Activated CD8-positive, alpha-beta T cell treated with anti-CD3 and anti-CD28 coated beads for 36 hours (primary cell): ENCODE measurements around the gene PLLP. TPM values are rescaled to one million over a fixed set of nuclear protein-coding genes. Genes with fewer than 3 reads are reported as not detected.

Experiments used
- ATAC-seq: fragments of 200-7000 bp; cut with Tn5 transposase; one replicate; pipeline ENCODE4 v1.10.0; 2021; ENCODE audit warnings: mild to moderate bottlenecking, moderate library complexity
- CTCF ChIA-PET: fragments of 350-600 bp; sonication (Branson Sonifier 250); formaldehyde crosslinking; loops from one replicate; lab custom pipeline; 2021; ENCODE audit warnings: antibody characterized with exemption; lab: Charles Lee
- POLR2A ChIA-PET: fragments of 350-600 bp; sonication (Branson Sonifier 250); formaldehyde crosslinking; loops from one replicate; lab custom pipeline; 2021; ENCODE audit warnings: antibody characterized with exemption; lab: Charles Lee
- DNase-seq: peaks from one replicate; pipeline ENCODE4 v3.0.0-alpha.2; 2020
- H3K27ac Mint-ChIP-seq: one replicate; pipeline ENCODE4 v1.8.0; 2021; ENCODE audit warnings: mild to moderate bottlenecking, mixed read lengths
- H3K27me3 Mint-ChIP-seq: one replicate; pipeline ENCODE4 v1.8.0; 2021; ENCODE audit warnings: mixed read lengths
- H3K36me3 Mint-ChIP-seq: one replicate; pipeline ENCODE4 v1.8.0; 2021; ENCODE audit warnings: low read depth, mixed read lengths
- H3K4me1 Mint-ChIP-seq: one replicate; pipeline ENCODE4 v1.8.0; 2021; ENCODE audit warnings: low read depth, mixed read lengths
- H3K4me3 Mint-ChIP-seq: one replicate; pipeline ENCODE4 v1.8.0; 2021; ENCODE audit warnings: mild to moderate bottlenecking, moderate library complexity, mixed read lengths
- H3K9me3 Mint-ChIP-seq: one replicate; pipeline ENCODE4 v1.8.0; 2021; ENCODE audit warnings: mixed read lengths
- intact Hi-C: fragments of 100-400 bp; cut with micrococcal nuclease; formaldehyde crosslinking; loops from one replicate; pipeline ENCODE4 v1.10.0; 2022
- total RNA-seq, 2 experiments: library from RNA; stranded (reverse); gene quantifications; one replicate each; pipeline ENCODE4 v1.2.3, GENCODE V29; 2021
- TF ChIP-seq, protein P1 (sequence below): fragments of 200-600 bp; IDR thresholded peaks from one replicate; pipeline ENCODE4 v1.8.0; 2022; ENCODE audit warnings: antibody characterized with exemption, mild to moderate bottlenecking

Gene PLLP
- total RNA-seq, 2 experiments from 2014 or later: 0.51 to 0.65 TPM

DNA sequence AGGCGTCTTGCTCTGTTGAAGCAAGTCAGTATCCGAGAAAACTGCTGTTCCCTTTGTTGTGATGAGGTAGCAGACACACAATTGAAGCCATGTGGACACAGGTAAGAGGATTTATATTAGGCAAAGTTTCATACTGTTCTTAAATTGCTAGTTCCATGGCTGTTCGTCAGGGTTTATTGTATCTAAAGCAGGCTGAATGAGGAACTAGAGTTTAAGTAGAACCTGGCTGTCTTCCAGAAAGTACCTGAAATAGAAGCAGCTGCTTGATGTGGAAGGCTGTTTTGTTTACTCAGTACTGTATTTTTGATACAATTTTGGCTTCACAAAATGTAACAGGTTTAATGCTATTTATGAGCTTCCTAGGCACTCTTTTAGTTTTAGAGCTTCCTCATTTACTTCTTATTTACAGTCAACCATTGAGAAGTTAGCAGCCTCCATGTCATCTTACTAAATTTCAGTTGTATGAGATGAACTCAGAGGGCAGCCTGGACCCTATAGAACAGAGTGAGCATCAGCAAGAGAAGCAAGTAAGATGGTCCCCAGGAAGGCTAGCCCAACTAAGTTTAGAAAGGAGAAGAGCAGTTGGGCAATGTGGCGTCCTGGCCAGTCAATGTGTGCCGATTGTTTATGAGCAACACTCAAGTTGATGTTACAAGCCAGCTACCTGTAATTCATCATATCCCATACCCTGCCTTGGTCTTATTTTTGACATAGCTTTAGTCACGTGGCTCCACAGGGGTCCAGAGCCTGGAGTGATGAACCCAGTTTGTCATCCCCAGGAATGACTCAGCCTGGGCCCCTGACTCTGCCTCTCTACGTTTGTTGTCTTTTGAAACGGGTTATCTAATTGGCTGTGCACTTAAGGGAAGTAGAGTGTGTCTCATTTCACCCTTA lies 49.1 kb downstream of the PLLP start:
- Mint-ChIP-seq H3K27me3 (no peaks in the 10 kb centered on the region), H3K9me3 (no peaks in the 10 kb centered on the region), H3K27ac (peak overlapping the region; percentile 1), H3K36me3 (peaks cover 45% of the 10 kb centered on the region), H3K4me1 (peaks cover 12% of the 10 kb centered on the region), H3K4me3 (no peak overlapping the region)
- CTCF ChIA-PET: interaction anchor here (0.9 to 1.8 kb wide), 5 partner anchors 11 to 152 kb away, joined by 3 to 5 read pairs (median 3); no protein-coding TSS in a partner anchor
- DNase-seq (peak; percentile 49), ATAC-seq (peak; percentile 90)
- POLR2A ChIA-PET: no interaction called here
- intact Hi-C loops: no loop called here
- TF ChIP-seq, protein P1, sequence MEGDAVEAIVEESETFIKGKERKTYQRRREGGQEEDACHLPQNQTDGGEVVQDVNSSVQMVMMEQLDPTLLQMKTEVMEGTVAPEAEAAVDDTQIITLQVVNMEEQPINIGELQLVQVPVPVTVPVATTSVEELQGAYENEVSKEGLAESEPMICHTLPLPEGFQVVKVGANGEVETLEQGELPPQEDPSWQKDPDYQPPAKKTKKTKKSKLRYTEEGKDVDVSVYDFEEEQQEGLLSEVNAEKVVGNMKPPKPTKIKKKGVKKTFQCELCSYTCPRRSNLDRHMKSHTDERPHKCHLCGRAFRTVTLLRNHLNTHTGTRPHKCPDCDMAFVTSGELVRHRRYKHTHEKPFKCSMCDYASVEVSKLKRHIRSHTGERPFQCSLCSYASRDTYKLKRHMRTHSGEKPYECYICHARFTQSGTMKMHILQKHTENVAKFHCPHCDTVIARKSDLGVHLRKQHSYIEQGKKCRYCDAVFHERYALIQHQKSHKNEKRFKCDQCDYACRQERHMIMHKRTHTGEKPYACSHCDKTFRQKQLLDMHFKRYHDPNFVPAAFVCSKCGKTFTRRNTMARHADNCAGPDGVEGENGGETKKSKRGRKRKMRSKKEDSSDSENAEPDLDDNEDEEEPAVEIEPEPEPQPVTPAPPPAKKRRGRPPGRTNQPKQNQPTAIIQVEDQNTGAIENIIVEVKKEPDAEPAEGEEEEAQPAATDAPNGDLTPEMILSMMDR: no peak

DNA sequence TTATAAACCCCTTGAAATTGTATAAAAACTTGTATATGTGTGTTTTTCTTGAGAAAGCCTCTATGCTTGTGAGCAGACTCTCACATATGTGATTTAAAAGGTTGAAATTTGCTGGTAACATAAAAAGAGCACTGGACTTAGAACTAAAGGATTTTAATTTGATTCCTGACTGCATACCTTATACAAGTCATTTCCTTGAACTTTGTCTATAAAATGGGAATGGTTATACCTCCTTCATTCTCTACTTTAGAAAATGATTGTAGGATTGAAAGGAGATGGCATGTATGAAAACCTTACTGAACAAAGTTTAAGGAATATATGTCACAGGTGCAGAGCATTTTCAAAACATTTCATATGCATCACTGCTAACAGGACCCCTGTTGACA lies 49.8 kb downstream of the PLLP start:
- POLR2A ChIA-PET: no interaction called here
- no peaks in the 10 kb centered on the region for H3K9me3 Mint-ChIP-seq
- intact Hi-C loops: no loop called here
- H3K4me3 Mint-ChIP-seq: no peak overlapping the region
- ATAC-seq: no peak
- peaks cover 49% of the 10 kb centered on the region for H3K36me3 Mint-ChIP-seq
- no peak overlapping the region for H3K27ac Mint-ChIP-seq
- peaks cover 12% of the 10 kb centered on the region for H3K4me1 Mint-ChIP-seq
- H3K27me3 Mint-ChIP-seq: no peaks in the 10 kb centered on the region
- CTCF ChIA-PET: no interaction called here
- TF ChIP-seq, protein P1: no peak
- DNase-seq: no peak

DNA sequence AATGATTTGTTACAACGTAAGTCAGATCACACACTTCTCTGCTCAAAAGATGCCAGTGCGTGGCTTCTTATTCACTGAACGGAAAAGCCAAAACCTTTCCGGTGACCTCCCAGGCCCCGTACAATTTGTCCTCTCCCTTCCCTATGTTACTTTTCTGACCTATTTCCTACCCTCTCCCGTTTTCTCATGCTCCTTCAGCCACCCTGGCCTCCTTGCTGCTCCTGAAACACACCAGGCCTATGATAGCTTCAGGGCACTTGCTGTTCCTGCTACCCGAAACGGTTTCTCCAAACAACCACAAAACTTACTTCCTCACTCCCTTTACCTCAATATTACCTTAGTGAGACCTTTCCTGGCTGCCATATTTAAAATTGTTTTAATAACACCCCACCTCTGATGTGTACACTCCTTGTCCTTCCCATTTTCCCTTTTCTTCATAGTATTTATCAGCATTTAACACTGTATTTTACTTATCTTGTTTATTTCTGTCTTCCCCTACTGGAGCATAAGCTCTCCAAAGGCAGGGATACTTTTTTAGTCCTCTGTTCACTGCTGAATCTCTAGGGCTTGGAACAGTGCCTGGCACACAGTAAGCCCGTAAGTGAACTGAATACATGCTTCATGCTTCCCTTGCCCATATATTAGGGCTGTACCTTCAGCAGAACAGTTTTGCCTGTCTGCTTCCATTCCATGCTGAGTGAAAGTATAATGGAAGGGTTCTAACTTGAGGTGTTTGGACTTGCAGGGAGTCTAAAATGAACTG lies 50.3 kb downstream of the PLLP start:
- DNase-seq (no peak), ATAC-seq (no peak)
- Mint-ChIP-seq H3K4me3 (no peak overlapping the region), H3K27ac (no peak overlapping the region), H3K36me3 (peaks cover 49% of the 10 kb centered on the region), H3K27me3 (no peaks in the 10 kb centered on the region), H3K4me1 (peaks cover 10% of the 10 kb centered on the region), H3K9me3 (no peaks in the 10 kb centered on the region)
- intact Hi-C loops: no loop called here
- TF ChIP-seq, protein P1: no peak
- ChIA-PET CTCF (interaction anchor here (1.4 kb wide), 1 partner anchor 29 kb away, joined by 3 read pairs; no protein-coding TSS in a partner anchor), POLR2A (no interaction called here)

DNA sequence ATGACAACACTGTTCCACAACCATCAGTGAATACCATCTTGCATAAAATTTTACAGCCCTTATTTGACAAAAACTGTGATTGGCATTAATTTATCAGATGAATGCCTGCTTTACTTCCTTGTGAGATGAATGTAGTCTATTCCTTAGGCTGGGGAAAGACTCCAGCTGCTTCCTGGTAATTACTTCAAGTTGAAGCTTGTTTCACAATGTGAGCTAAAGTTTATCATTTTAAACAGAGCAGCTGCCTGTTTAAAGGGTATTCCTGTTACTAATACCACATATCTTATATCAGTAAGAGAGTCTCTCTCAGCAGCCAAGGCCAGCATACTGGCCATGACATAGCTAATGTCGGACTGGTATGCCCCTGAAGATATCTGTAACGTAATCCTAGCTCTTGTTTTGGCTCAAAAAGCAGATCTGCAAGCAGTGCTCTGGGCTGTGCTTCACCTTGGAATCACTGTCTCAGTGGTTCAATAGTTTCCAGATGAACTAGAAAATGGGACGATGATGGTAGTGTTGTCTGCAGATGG lies 52.6 kb downstream of the PLLP start:
- ChIA-PET POLR2A (no interaction called here), CTCF (interaction anchor here (0.8 kb wide), 1 partner anchor 17 kb away, joined by 3 read pairs; no protein-coding TSS in a partner anchor)
- intact Hi-C loops: no loop called here
- DNase-seq: no peak
- Mint-ChIP-seq H3K9me3 (no peaks in the 10 kb centered on the region), H3K4me1 (peaks cover 6% of the 10 kb centered on the region), H3K4me3 (no peak overlapping the region), H3K27ac (no peak overlapping the region), H3K27me3 (no peaks in the 10 kb centered on the region), H3K36me3 (peaks cover 43% of the 10 kb centered on the region)
- TF ChIP-seq, protein P1: no peak
- ATAC-seq: no peak
